ENCODE results near the gene FILIP1.

- TF ChIP-seq, protein P1, sequence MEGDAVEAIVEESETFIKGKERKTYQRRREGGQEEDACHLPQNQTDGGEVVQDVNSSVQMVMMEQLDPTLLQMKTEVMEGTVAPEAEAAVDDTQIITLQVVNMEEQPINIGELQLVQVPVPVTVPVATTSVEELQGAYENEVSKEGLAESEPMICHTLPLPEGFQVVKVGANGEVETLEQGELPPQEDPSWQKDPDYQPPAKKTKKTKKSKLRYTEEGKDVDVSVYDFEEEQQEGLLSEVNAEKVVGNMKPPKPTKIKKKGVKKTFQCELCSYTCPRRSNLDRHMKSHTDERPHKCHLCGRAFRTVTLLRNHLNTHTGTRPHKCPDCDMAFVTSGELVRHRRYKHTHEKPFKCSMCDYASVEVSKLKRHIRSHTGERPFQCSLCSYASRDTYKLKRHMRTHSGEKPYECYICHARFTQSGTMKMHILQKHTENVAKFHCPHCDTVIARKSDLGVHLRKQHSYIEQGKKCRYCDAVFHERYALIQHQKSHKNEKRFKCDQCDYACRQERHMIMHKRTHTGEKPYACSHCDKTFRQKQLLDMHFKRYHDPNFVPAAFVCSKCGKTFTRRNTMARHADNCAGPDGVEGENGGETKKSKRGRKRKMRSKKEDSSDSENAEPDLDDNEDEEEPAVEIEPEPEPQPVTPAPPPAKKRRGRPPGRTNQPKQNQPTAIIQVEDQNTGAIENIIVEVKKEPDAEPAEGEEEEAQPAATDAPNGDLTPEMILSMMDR (IDR thresholded peaks at IDR 0.05; ENCODE audit: control extremely low read depth in 1 of 3, insufficient read depth in 1 of 3, low read depth in 1 of 3, low read length in 3 of 3): no peak
- no peak for TF ChIP-seq POLR2A (IDR thresholded peaks at IDR 0.05; ENCODE audit: control extremely low read depth in 1 of 2, low read depth in 2 of 2, low read length in 2 of 2)
- no peak for TF ChIP-seq EZH2 (IDR thresholded peaks at IDR 0.05; ENCODE audit: low read depth, low read length, severe bottlenecking)
- TF ChIP-seq POLR2AphosphoS5 (IDR thresholded peaks at IDR 0.05; ENCODE audit: low read depth, low read length): no peak
- no peak for TF ChIP-seq GTF2F1 (IDR thresholded peaks at IDR 0.05; ENCODE audit: borderline replicate concordance, low read depth, low read length)
- no peak for TF ChIP-seq EP300 (IDR thresholded peaks at IDR 0.05; ENCODE audit: borderline replicate concordance in 1 of 2, low read depth in 2 of 2, low read length in 2 of 2)
- TF ChIP-seq HDAC6 (IDR thresholded peaks at IDR 0.05; ENCODE audit: low read depth, low read length): no peak
- no peak for TF ChIP-seq ZNF274 (IDR thresholded peaks at IDR 0.05; ENCODE audit: borderline replicate concordance, extremely low read depth, low read length)
- no peak for TF ChIP-seq TCF12 (IDR thresholded peaks at IDR 0.05; ENCODE audit: low read depth, low read length)
- TF ChIP-seq GABPA (IDR thresholded peaks at IDR 0.05; ENCODE audit: borderline replicate concordance, insufficient read depth, low read length): no peak
- TF ChIP-seq BCL11A (IDR thresholded peaks at IDR 0.05; ENCODE audit: low read depth in 2 of 2, low read length in 2 of 2): no peak
- TF ChIP-seq KDM5A (IDR thresholded peaks at IDR 0.05; ENCODE audit: low read length): no peak
These were observed 243.0 kb downstream of the FILIP1 start for GRCh38 chr6:75250552-75250951.

All from H1 (cell line).